Measurements from ENCODE around the gene SIPA1L3.

The SIPA1L3 gene

DNA sequence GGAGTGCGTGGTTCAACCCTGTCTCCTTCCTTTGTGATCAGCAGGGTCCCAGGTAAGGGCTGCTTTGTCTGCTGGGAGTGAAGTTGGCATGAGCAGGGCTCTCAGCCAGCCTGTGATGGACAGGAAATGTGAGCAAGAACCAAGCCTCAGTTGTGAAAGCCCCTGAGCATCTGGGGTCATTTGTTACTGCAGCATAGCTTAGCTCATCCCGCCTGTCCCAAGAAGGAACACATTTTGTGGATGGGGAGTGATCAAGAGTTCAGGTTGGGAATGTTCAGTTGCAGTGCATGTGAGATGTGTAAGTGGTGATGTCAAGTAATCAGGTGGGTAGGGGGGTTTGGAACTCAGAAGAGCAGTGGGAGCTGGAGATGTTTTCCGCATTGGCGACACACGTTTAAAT is 164.6 kb downstream of the SIPA1L3 start:
- DNase-seq (ENCODE audit: low read depth in 2 of 2), result no peak
- no peak overlapping the region for H3K4me3 ChIP-seq (replicated peaks in 1 of 2; ENCODE audit: low read depth in 2 of 2, low read length in 2 of 2)
- TF ChIP-seq CTCF (IDR thresholded peaks at IDR 0.05; ENCODE audit: low read depth, low read length), result no peak

GRCh38 chr19:38072776-38073750 is 166.1 kb downstream of the SIPA1L3 start:
- TF ChIP-seq CTCF (IDR thresholded peaks at IDR 0.05; ENCODE audit: low read depth, low read length), result no peak
- no peak overlapping the region for H3K4me3 ChIP-seq (replicated peaks in 1 of 2; ENCODE audit: low read depth in 2 of 2, low read length in 2 of 2)
- no peak for DNase-seq (ENCODE audit: low read depth in 2 of 2)

DNA sequence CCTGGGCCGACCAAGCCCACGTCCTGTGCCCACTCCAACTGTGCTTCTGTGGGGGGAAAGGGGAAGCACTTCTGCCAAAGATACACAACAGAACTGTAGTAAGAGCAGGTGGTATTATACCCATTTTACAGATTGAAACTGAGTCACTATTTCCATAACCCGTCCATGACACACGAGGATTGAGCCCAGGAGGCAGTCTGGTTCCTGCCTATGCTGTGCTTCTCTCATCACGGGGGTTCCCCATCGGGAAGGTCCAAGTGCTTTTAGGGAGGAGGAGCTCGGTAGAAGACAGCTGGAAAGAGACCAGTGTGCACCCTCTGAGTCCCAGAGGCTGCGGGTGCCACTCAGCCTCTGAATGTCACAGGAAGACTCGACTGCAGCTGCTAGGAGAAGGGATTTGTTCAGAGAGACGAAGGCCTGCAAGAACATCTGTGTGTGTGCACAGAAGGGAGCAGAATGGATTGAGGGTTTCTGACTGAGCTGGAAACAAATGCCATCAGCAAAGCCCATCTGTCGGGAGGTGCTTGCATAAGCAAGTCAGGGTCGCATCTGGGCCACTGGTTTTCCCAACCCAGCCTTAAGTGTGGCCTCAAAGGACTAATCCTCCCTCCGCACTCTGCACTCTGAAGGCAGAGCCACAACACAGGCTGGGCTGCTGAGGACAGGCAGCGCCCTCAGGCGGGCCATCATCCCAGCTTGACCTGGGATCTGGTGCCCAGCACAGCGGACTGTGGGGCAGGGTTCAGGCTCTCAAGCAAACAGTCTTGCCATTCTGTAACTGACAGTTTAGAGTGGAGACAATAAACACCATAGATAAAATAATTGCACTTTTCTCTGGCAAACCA is 167.1 kb downstream of the SIPA1L3 start:
- no peak overlapping the region for H3K4me3 ChIP-seq (replicated peaks in 1 of 2; ENCODE audit: low read depth in 2 of 2, low read length in 2 of 2)
- DNase-seq (ENCODE audit: low read depth in 2 of 2), result no peak
- no peak for TF ChIP-seq CTCF (IDR thresholded peaks at IDR 0.05; ENCODE audit: low read depth, low read length)

- no peak for DNase-seq (ENCODE audit: low read depth in 2 of 2)
- TF ChIP-seq CTCF (IDR thresholded peaks at IDR 0.05; ENCODE audit: low read depth, low read length), result no peak
- H3K4me3 ChIP-seq (replicated peaks in 1 of 2; ENCODE audit: low read depth in 2 of 2, low read length in 2 of 2), result no peak overlapping the region
Observed at GRCh38 chr19:38076337-38076736, 169.3 kb downstream of the SIPA1L3 start.

DNA sequence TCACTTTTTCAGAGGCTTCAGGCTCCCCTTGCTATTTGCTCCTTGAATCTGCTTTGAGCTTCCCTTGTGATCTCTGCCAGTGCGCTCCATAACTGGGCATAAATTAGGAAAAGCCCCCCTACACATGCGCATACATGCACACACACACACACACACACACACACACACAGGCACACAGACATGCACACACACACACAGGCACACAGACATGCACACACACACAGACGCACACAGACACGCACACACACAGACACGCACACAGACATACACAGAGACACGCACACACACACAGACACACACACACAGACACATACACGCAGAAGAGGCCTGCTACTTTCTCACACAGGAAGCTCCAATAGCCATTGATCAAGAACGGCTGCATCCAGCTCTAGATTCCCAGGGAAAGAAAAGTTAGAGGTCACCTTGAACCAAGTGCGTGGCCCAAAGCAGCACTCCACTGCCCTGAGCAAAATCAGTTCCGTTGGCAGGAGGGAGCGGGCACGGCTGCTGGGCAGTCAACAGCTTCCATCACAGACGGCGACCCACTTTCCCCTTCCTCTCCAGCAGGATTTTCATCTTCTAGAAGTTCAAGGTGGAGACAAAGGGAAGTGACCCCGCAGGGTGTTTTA is 171.4 kb downstream of the SIPA1L3 start:
- no peak overlapping the region for H3K4me3 ChIP-seq (replicated peaks in 1 of 2; ENCODE audit: low read depth in 2 of 2, low read length in 2 of 2)
- no peak for TF ChIP-seq CTCF (IDR thresholded peaks at IDR 0.05; ENCODE audit: low read depth, low read length)
- no peak for DNase-seq (ENCODE audit: low read depth in 2 of 2)

DNA sequence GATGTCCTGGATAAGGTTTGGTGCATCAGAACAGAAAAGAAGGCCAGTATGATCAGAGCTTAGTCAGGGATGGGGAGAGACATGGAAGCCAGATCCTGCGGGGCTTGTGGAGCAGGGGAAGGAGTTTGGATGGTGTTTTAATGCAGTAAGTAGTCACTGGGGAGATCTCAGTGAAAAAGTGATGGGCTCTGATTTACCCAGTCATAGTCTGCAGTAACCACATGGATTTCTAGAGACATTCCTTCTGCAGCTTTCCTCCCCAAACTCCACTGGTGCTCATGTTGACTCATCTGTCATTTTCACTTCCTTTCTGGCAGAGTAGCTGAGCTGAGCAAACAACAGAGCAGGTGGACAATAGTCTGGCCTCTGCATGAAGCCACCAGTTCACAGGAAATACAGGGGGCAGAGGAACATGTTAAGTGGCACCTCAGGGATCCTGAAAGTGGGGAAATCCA is 172.9 kb downstream of the SIPA1L3 start:
- no peak for TF ChIP-seq CTCF (IDR thresholded peaks at IDR 0.05; ENCODE audit: low read depth, low read length)
- peak; percentile 71 to 94 for DNase-seq (ENCODE audit: low read depth in 2 of 2)
- no peak overlapping the region for H3K4me3 ChIP-seq (replicated peaks in 1 of 2; ENCODE audit: low read depth in 2 of 2, low read length in 2 of 2)

Data from cardiac fibroblast (primary cell).